GM04503 (cell line): ENCODE measurements around the gene SOX18.

Experiments used
- DNase-seq: peaks from one replicate; pipeline ENCODE4 v3.0.0-alpha.2; 2012; ENCODE audit warnings: low read depth

Gene SOX18

DNA sequence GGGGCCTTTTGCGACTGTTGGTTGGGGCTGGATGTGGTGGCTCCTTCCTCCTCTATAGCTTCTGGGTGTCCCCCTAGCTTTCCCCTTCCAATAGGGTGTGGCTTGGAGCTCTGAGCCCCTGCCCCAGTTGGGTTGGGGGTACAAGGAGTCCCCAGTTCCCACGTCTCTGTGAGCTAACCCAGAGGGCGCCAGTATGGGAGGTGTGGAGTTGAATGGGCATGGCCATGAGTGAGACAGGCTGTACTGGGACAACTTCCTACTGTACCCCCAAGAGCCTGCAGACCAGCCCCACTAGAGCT lies 12.3 kb downstream of the SOX18 start:
- DNase-seq = no peak

GRCh38 chr20:64036346-64037198 lies 12.9 kb downstream of the SOX18 start:
- no peak for DNase-seq

DNA sequence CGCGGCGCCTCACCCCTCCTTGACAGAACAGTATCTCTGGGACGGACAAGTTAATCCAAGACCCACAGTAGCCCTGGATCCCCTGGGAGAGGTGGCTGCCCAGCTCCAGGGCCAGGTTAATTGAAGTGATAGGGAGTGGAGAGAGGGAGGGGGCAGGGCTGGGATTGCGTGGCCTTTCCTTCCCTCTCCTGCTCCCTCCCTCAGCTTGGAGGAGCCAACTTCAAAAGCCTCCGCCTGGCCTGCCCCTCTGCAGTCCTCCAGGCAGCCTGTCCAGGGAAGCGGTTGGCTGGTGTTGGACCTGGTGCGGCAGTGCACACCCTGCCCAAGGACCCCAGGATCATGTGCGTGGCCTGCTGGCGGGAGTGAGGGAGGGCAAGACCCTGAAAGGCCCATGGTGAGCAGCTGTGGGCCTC lies 13.5 kb downstream of the SOX18 start, which contains the start of gene C20orf204:
C20orf204 (plus strand) TSS at position 250 of the 413 bp plus-strand sequence; CDS start at position 392, 142 bp downstream.
- DNase-seq = no peak

- DNase-seq = no peak
Measured at GRCh38 chr20:64035066-64035932, 14.1 kb downstream of the SOX18 start.

DNA sequence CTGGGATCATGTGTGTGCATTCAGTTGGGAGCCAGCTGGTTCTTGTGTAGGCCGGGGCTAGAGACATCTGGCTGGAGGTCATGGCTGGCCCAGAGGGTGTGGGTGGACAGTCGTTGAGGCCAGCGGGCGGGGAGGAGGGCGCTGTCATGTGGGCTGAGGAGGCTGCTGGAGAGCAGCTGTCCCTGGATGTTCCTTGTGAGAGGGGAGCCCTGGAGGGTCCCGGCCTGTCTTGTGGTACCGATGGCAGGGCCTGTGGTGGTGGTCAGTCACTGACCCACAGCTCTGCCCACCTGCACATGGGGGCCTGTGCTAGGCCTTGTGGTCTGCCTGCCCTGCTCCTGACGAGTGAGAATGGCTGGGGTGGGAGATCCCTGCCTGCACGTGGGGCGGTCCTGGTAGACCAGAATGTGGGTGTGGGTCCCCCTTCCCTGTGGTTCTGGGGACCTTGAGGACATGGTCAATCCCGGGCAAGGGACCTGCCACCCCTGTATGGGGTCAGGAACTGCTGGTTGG lies 15.4 kb downstream of the SOX18 start:
- no peak for DNase-seq

GRCh38 chr20:64032706-64033624 lies 16.5 kb downstream of the SOX18 start:
- no peak for DNase-seq

DNA sequence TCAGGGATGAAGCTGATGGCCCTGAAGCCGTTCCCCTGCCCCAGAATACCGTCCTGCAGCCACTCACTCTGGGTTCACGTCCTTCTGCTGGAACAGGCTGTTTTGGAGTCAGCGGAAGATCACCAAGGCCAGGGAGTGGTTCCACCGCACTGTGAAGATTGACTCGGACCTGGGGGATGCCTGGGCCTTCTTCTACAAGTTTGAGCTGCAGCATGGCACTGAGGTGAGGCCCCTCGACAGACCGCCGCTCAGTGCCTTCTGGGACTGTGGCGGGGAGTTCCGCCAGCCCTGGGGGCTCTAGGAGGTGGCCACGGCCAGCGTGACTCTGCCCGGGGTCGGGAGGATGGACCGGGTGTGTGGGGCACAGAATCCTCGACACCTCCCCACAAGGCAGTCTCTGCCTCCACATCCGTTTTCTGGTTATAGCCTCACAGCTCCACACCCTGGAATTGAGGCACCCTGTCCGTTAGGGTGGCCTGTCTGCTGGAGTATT lies 17.6 kb downstream of the SOX18 start:
- no peak for DNase-seq

DNA sequence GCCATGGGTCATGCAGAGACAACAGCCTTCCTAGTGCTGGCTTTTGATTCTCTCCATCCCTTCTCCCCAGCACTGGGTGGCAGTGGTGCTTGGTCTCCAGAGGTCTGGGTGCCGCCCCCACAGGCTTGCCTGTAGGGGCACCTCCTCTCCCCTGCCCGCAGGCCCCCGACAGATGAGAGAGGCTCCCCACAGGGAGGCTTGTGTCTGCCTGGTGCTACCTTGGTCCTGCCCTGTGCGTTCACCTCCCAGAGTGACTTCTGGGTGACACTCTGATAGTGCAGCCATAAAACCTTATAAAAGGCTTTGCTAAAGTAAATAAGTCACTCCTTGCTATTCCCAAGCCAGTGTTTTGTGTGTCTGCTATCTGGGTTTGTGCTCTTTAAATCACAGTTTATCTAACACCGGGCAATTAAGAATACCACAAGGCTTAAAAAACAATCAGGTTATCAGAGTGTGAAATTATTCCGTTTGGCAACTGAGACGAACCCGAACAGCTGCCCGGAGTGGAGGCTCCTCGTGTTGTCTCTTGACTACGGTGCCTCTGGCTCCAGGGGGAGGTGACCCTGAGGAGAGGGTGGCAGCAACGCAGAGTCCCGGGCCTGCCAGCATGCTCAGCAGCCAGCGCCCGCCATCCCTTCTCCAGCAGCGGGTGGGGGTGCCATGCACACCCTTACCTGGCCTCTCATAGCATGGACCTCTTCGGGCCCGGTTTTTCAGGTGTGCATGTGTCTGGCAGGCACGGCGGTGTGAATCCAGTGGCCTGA lies 18.9 kb downstream of the SOX18 start:
- DNase-seq = no peak

DNA sequence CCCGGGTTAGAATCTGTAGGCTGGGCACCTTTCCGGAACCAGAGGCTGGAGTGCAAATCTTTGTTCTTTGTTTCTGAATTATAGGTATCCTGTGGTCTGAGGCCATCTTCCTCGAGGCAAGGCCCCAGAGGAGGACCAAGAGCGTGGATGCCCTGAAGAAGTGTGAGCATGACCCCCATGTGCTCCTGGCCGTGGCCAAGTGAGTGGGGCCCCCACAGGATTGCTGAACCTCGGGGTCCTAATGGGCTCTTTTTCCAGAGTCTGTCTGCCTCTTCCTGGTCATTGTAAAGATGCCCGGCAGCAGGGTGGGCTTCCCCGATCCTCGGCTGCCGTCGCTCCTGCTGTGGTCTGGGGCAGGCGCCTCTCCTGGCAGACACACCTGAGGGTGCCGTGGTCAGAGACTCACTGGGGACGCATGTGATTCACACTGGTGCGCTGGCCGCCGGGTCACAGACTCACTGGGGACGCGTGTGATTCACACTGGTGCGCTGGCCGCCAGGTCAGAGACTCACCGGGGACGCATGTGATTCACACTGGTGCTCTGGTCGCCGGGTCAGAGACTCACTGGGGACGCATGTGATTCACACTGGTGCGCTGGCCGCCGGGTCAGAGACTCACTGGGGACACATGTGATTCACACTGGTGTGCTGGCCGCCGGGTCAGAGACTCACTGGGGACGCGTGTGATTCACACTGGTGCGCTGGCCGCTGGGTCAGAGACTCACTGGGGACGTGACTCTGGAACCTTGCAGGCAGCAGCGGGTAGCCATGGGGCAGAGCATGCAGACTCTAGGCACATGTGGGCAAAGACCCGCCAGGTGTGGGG lies 19.9 kb downstream of the SOX18 start:
- DNase-seq = no peak

GRCh38 chr20:64027981-64028685 lies 21.3 kb downstream of the SOX18 start:
- DNase-seq = no peak

- no peak for DNase-seq
Measured at GRCh38 chr20:64025826-64026412, 23.5 kb downstream of the SOX18 start.

GRCh38 chr20:64025101-64025825 lies 24.2 kb downstream of the SOX18 start:
- DNase-seq = no peak

GRCh38 chr20:64024141-64024990 lies 25.1 kb downstream of the SOX18 start:
- DNase-seq = no peak

DNA sequence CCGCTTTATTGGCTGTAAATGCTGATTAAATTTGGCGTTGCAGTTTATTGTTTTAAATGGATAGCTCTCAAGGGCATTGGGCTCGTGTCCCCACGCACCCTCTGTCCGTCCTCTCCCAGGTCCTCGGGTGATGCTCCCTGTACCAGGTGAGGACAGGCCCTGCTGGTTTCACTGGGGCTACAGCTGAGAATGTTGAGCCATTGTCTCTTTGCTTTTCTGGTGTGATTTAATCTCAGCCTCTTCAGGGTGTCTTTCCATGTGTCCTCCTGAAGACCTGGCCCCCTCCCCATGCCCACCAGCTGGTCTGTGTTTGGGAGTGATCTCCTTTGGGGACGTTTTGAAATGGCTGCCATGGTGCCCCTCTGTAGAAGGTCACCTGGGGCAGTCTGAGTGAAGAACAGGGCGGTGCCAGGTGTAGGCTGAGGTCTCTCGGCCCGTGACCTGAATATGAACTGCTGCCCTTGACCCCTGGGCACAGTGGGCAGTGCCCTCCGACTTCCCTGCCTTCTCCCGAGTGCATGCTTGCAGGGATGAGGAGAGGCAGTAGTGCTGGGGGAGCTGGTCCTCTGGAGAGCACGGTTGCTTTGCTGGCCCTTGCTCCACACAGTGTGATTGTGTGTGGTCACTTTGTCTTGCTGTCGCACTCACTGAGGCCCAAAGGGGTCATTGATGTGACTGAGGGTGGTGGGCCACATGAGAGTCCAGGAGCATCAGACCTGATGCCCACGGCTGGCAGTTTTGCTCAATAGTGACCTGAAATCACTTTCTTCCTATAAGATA lies 25.9 kb downstream of the SOX18 start:
- no peak for DNase-seq

DNA sequence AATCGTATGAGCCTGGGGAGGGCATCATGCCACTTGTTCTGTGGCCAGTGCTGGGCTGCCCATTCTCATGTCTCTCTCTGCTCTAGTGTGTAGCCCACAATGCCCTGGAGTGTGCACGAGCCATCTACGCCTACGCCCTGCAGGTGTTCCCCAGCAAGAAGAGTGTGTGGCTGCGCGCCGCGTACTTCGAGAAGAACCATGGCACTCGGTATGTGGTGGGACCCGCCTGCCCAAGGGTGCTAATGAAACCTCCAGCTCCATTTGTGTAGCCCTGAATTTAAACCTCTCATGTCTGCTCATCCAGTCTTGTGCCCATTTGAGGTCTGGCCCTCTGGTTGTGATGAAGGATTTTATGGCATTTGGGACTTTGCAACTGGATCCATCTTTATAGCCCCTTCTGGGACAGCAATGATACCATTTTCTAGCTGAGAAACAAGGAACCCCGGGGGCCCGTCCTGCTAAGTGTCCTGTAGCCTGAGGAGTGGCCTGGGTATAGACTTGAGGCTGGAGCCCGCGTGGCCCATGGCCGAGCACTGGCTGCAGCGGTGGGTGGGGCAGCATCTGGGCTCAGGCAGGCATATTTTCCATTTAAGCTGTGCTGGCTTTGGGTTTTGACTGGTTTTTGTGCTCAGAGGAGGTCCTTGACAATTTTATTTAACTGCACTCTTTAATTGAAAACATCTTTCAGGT lies 26.6 kb downstream of the SOX18 start:
- DNase-seq = no peak
